Fibroblast of pulmonary artery (primary cell): ENCODE measurements around the gene HPCAL4.
A peak's percentile ranks its signal among the peaks of the same experiment; 100 is the strongest.

Experiments
- DNase-seq: peaks from one replicate; pipeline ENCODE4 v3.0.0-alpha.2; 2010; ENCODE audit warnings: low read depth
- H3K4me3 ChIP-seq: replicated peaks from 2 replicates; pipeline ENCODE4 v1.5.1; 2011; ENCODE audit warnings: low read depth, mild to moderate bottlenecking, control low read depth, low read length, moderate library complexity
- CTCF ChIP-seq: IDR thresholded peaks from 2 replicates; pipeline ENCODE4 v1.5.1; 2011; ENCODE audit warnings: mild to moderate bottlenecking, control low read depth, low read length, inconsistent platforms; ENCODE audit errors: missing control alignments

The HPCAL4 gene

GRCh38 chr1:39633422-39633821, 57.8 kb downstream of the HPCAL4 start:
- no peak overlapping the region for H3K4me3 ChIP-seq
- TF ChIP-seq CTCF = no peak
- no peak for DNase-seq

- no peak overlapping the region for H3K4me3 ChIP-seq
- no peak for TF ChIP-seq CTCF
Observed at GRCh38 chr1:39632682-39633417, 58.4 kb downstream of the HPCAL4 start.

GRCh38 chr1:39632323-39632681, 58.9 kb downstream of the HPCAL4 start:
- H3K4me3 ChIP-seq = no peak overlapping the region
- DNase-seq = no peak
- TF ChIP-seq CTCF = no peak

More at GRCh38 chr1:39632682-39633417, 58.4 kb downstream of the HPCAL4 start:
- DNase-seq = peak; percentile 66

- no peak for DNase-seq
- no peak for TF ChIP-seq CTCF
- no peak overlapping the region for H3K4me3 ChIP-seq
Observed at GRCh38 chr1:39631361-39632322, 59.6 kb downstream of the HPCAL4 start.

- no peak overlapping the region for H3K4me3 ChIP-seq
- no peak for TF ChIP-seq CTCF
- no peak for DNase-seq
Observed at GRCh38 chr1:39628807-39629350, 62.4 kb downstream of the HPCAL4 start.
